ENCODE data around the gene ALOX5AP. TPM values are rescaled to one million over a fixed set of nuclear protein-coding genes. Genes with fewer than 3 reads are reported as not detected.

The ALOX5AP gene
- polyA plus RNA-seq (2012; ENCODE audit: missing spikeins), result 22.0 TPM

GRCh38 chr13:30735025-30735871 lies at the start of gene ALOX5AP:
TSS of gene ALOX5AP (plus strand) at chr13:30735543. CDS start at chr13:30735606, 63 bp downstream.
- FAIRE-seq, result peak; percentile 94
- no peak for TF ChIP-seq TAF1 (IDR thresholded peaks at IDR 0.05; ENCODE audit: borderline replicate concordance, low read depth, low read length)
- TF ChIP-seq POLR2A (IDR thresholded peaks at IDR 0.05; ENCODE audit: low read depth, low read length), result peak; percentile 63; the same call in 1 of the 2 replicates
- peak; percentile 74; the same call in 1 of the 2 replicates for TF ChIP-seq POLR2AphosphoS5 (IDR thresholded peaks at IDR 0.05; ENCODE audit: low read depth, low read length)
- DNase-seq (ENCODE audit: insufficient read length), result peak; percentile 26

- no peak for FAIRE-seq
- DNase-seq (ENCODE audit: insufficient read length), result no peak
- TF ChIP-seq POLR2AphosphoS5 (IDR thresholded peaks at IDR 0.05; ENCODE audit: low read depth, low read length) (no peak), TAF1 (IDR thresholded peaks at IDR 0.05; ENCODE audit: borderline replicate concordance, low read depth, low read length) (no peak), POLR2A (IDR thresholded peaks at IDR 0.05; ENCODE audit: low read depth, low read length) (no peak)
These were observed 49.4 kb upstream of the ALOX5AP start for GRCh38 chr13:30685987-30686386.

- no peak for FAIRE-seq
- TF ChIP-seq TAF1 (IDR thresholded peaks at IDR 0.05; ENCODE audit: borderline replicate concordance, low read depth, low read length) (no peak), POLR2AphosphoS5 (IDR thresholded peaks at IDR 0.05; ENCODE audit: low read depth, low read length) (no peak)
- no peak for DNase-seq (ENCODE audit: insufficient read length)
These were observed 47.7 kb upstream of the ALOX5AP start for GRCh38 chr13:30687601-30688000.

GRCh38 chr13:30689752-30690151 lies 45.6 kb upstream of the ALOX5AP start:
- TF ChIP-seq POLR2AphosphoS5 (IDR thresholded peaks at IDR 0.05; ENCODE audit: low read depth, low read length) (no peak), TAF1 (IDR thresholded peaks at IDR 0.05; ENCODE audit: borderline replicate concordance, low read depth, low read length) (no peak), POLR2A (IDR thresholded peaks at IDR 0.05; ENCODE audit: low read depth, low read length) (no peak)
- no peak for DNase-seq (ENCODE audit: insufficient read length)
- FAIRE-seq, result no peak

DNA sequence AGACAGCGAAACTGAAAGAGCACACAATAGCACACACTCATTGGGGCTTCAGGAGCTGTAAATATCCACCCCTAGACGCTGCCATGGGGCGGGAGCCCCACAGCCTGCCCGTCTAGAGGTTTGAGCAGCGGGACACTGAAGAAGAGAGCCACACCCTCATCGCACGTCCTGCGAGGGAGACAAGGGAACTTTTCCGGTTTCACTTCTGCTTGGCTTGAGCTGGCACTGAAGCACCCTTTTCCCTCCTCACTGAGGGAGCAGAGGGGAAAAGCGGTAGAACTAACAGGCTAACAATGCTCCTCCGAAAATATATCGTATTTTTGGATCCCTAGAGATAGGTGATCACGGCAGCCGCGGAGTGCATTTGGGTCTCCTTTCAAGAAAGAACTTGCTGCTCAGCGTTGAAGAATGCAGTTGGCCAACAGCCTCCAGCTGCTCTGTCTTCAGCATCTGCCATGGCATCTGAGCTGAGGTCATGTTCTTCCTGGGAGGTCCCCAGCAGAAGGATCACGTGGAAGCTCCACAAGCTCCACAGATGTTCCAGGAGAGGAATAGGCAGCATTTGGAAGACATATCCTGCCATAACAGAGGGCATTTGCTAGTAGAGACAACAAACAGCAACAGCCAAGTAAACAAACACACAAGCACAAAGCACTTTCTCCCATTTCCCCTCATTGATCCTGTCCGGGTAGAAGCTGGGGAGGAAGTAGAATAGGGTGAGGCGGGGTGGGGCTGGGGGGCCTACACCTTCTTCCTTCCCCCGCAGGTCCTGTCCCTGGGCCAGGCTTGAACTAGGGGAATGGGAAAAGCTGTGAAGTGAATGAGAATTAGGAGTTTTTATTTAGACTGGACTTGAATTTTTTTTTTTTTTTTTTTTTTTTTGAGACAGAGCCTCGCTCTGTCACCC lies 44.8 kb upstream of the ALOX5AP start:
- no peak for TF ChIP-seq POLR2A (IDR thresholded peaks at IDR 0.05; ENCODE audit: low read depth, low read length)
- TF ChIP-seq POLR2AphosphoS5 (IDR thresholded peaks at IDR 0.05; ENCODE audit: low read depth, low read length), result no peak
- no peak for TF ChIP-seq TAF1 (IDR thresholded peaks at IDR 0.05; ENCODE audit: borderline replicate concordance, low read depth, low read length)
- FAIRE-seq (peak; percentile 62), DNase-seq (ENCODE audit: insufficient read length) (no peak)

- FAIRE-seq, result no peak
- TF ChIP-seq POLR2AphosphoS5 (IDR thresholded peaks at IDR 0.05; ENCODE audit: low read depth, low read length) (no peak), POLR2A (IDR thresholded peaks at IDR 0.05; ENCODE audit: low read depth, low read length) (no peak)
- no peak for DNase-seq (ENCODE audit: insufficient read length)
These were observed 43.2 kb upstream of the ALOX5AP start for GRCh38 chr13:30692113-30692512.

GRCh38 chr13:30696278-30697176 lies 38.8 kb upstream of the ALOX5AP start:
- FAIRE-seq (no peak), DNase-seq (ENCODE audit: insufficient read length) (no peak)
- no peak for TF ChIP-seq TAF1 (IDR thresholded peaks at IDR 0.05; ENCODE audit: borderline replicate concordance, low read depth, low read length)
- no peak for TF ChIP-seq POLR2AphosphoS5 (IDR thresholded peaks at IDR 0.05; ENCODE audit: low read depth, low read length)
- no peak for TF ChIP-seq POLR2A (IDR thresholded peaks at IDR 0.05; ENCODE audit: low read depth, low read length)

GRCh38 chr13:30697177-30697953 lies 38.0 kb upstream of the ALOX5AP start:
- no peak for FAIRE-seq
- no peak for DNase-seq (ENCODE audit: insufficient read length)

GRCh38 chr13:30697996-30698401 lies 37.3 kb upstream of the ALOX5AP start:
- no peak for TF ChIP-seq POLR2AphosphoS5 (IDR thresholded peaks at IDR 0.05; ENCODE audit: low read depth, low read length)
- no peak for TF ChIP-seq POLR2A (IDR thresholded peaks at IDR 0.05; ENCODE audit: low read depth, low read length)
- no peak for TF ChIP-seq TAF1 (IDR thresholded peaks at IDR 0.05; ENCODE audit: borderline replicate concordance, low read depth, low read length)
- FAIRE-seq, result no peak
- no peak for DNase-seq (ENCODE audit: insufficient read length)

More at GRCh38 chr13:30697177-30697953, 38.0 kb upstream of the ALOX5AP start:
- TF ChIP-seq POLR2A (IDR thresholded peaks at IDR 0.05; ENCODE audit: low read depth, low read length) (no peak), TAF1 (IDR thresholded peaks at IDR 0.05; ENCODE audit: borderline replicate concordance, low read depth, low read length) (no peak), POLR2AphosphoS5 (IDR thresholded peaks at IDR 0.05; ENCODE audit: low read depth, low read length) (no peak)

DNA sequence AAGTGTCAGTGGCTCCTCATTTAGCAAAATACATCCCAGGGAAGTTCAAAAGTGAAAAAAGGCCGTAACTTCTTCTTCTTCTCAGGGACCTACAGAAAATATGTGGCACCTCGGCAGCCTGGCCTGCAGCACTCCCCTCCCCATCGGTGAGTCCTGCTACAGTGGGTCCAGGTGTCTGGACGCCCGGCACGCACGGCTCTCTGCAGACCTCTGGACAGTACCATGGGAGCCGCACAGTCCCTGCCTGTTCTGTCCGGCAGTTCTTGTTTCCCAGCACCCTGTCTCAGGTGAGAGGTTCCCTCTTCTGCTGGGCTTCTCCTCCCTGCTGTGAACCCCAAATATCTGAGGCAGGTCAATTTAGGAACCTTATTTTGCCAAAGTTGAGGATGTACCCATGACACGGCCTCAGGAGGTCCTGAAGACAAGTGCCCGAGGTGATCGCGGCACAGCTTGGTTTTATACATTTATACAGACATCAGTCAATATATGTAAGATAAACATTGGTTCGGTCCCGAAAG lies 36.8 kb upstream of the ALOX5AP start:
- FAIRE-seq (no peak), DNase-seq (ENCODE audit: insufficient read length) (no peak)
- TF ChIP-seq POLR2A (IDR thresholded peaks at IDR 0.05; ENCODE audit: low read depth, low read length) (no peak), TAF1 (IDR thresholded peaks at IDR 0.05; ENCODE audit: borderline replicate concordance, low read depth, low read length) (no peak), POLR2AphosphoS5 (IDR thresholded peaks at IDR 0.05; ENCODE audit: low read depth, low read length) (no peak)

Data from GM12892 (cell line).